Activated T-helper 17 cell treated with anti-CD3 and anti-CD28 coated beads, Interleukin-2, amount 50 U/mL, for 72 hours (primary cell): ENCODE results near the gene IFNG. TPM values are rescaled to one million over a fixed set of nuclear protein-coding genes. Genes with fewer than 3 reads are reported as not detected.

ENCODE experiments used
- ATAC-seq: fragments of 150-1000 bp; cut with Tn5 transposase; replicated peaks from 2 replicates; pipeline ENCODE4 v1.10.0; 2021; ENCODE audit warnings: mild to moderate bottlenecking, moderate library complexity
- H3K27ac Mint-ChIP-seq: one replicate; pipeline ENCODE4 v1.8.0; 2022; ENCODE audit warnings: mixed read lengths
- H3K27me3 Mint-ChIP-seq: one replicate; pipeline ENCODE4 v1.8.0; 2022; ENCODE audit warnings: mixed read lengths
- H3K36me3 Mint-ChIP-seq: one replicate; pipeline ENCODE4 v1.8.0; 2022; ENCODE audit warnings: low read depth, mild to moderate bottlenecking, mixed read lengths
- H3K4me1 Mint-ChIP-seq: one replicate; pipeline ENCODE4 v1.8.0; 2022; ENCODE audit warnings: mixed read lengths
- H3K4me3 Mint-ChIP-seq: one replicate; pipeline ENCODE4 v1.8.0; 2022; ENCODE audit warnings: mild to moderate bottlenecking, mixed read lengths
- H3K9me3 Mint-ChIP-seq: one replicate; pipeline ENCODE4 v1.8.0; 2022; ENCODE audit warnings: mixed read lengths
- total RNA-seq, 2 donors: library from RNA; stranded (reverse); gene quantifications; one replicate each; pipeline ENCODE4 v1.2.3, GENCODE V29; 2022

IFNG gene
- total RNA-seq, 2 donors from 2014 or later, result 33.2 to 51.7 TPM

DNA sequence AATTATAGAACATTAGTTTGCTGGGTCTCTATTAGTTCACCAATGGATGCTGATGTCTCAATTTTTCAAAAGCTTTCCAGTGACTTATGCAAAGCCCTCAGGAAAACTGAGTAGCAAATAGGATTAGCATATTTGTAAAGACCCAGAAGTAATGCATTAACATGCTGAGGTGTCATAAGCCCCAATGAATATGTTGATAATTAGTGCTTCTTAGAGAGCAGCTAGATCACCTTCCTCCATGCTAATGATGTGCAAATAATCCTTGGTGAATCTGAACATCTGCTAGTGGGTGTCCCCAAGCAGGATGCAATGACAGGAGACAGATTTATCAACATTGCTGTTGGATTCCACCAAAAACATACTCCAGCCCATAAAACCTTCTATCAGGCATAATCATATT is 19.0 kb downstream of the IFNG start:
- Mint-ChIP-seq H3K27me3 (no peaks in the 10 kb centered on the region), H3K27ac (no peak overlapping the region), H3K4me1 (peaks cover 36% of the 10 kb centered on the region), H3K4me3 (no peak overlapping the region), H3K9me3 (no peaks in the 10 kb centered on the region), H3K36me3 (no peaks in the 10 kb centered on the region)
- ATAC-seq, result no peak

DNA sequence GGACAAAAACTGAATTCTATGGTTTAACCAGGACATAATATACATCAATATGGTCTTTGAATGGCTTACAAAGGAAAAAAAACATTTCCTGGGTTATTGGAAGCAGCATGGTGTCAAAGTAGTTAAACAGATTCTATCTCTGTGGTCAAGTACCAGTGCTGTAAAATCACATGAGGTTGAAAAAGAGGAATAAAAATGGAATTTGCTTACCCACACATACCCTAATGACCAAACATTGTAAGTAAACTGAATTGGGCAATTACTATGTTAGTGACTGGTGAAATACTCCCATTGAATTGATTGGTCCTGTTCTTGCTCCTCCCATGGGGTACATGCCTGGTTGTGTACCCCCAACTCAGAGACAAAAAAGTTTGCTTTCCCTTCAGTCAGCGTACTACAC is 19.6 kb downstream of the IFNG start:
- ATAC-seq, result no peak
- Mint-ChIP-seq H3K9me3 (no peaks in the 10 kb centered on the region), H3K4me3 (no peak overlapping the region), H3K27ac (no peak overlapping the region), H3K36me3 (no peaks in the 10 kb centered on the region), H3K27me3 (no peaks in the 10 kb centered on the region), H3K4me1 (peaks cover 36% of the 10 kb centered on the region)

DNA sequence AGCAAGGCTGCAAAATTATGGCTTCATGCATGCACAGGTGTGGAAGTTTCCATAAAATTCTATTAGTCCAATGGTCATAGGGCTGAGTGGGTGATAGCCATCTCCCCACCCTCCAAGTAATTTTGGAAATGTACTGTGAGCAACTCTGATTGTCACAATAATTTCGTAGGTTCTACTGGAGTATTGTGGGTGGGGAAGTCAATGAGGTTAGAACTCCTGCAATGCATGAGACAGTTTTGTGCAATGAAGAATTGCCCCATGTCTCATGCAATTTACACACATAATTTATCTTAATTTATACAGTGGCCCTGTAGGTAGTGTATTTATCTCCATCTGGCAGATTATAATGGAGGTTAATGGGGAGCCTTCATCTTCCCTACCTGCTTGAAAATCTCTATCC is 20.5 kb downstream of the IFNG start:
- peak overlapping the region; percentile 72 for H3K27ac Mint-ChIP-seq
- H3K4me1 Mint-ChIP-seq, result peaks cover 36% of the 10 kb centered on the region
- H3K9me3 Mint-ChIP-seq, result no peaks in the 10 kb centered on the region
- peak overlapping the region; percentile 59 for H3K4me3 Mint-ChIP-seq
- ATAC-seq, result no peak
- H3K36me3 Mint-ChIP-seq, result no peaks in the 10 kb centered on the region
- H3K27me3 Mint-ChIP-seq, result no peaks in the 10 kb centered on the region

DNA sequence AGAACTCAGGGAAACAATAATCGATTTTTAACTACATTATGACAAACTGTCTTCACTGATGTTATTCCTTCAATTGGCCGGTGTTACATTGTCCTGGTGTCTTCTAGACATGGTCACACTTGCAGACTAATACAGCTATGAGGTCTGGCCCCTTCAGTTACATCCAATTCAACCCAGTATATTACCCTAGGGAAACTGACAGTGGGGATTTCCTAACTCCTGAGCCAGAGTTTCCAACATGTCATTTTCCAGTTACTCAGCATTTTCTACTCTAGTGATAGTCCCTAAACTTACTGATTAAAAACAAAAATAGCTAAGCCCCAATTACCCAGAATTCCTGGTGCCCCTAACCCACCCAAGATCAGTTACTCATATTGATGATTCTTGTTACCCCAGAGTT is 21.1 kb downstream of the IFNG start:
- Mint-ChIP-seq H3K27ac (peak overlapping the region; percentile 72), H3K4me1 (peaks cover 36% of the 10 kb centered on the region), H3K27me3 (no peaks in the 10 kb centered on the region), H3K9me3 (no peaks in the 10 kb centered on the region), H3K36me3 (no peaks in the 10 kb centered on the region), H3K4me3 (peak overlapping the region; percentile 59)
- ATAC-seq, result peak; percentile 64

DNA sequence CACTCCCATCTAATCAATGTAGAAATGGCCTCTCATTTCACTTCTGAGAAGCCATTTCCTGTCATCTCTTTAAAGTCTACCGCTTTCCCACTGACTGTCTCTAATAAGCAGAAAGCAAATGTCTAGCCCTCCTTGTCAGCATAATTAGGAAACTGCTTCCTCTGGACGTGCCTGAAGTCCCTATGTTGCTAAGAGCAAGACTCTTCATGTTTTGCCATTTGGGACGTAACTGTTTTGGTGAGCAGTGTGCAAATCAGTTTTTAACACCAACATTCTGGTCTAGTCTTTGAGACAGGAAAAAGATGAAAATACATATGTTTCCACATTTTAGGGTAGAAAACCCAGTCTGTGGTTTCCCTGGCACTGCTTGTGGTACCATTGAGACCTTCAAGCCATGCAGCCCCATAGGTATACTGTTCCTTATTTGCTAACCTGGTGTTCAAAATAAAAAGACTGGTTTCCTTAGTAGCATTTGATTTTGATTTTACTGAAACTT is 22.2 kb downstream of the IFNG start:
- Mint-ChIP-seq H3K4me1 (peaks cover 36% of the 10 kb centered on the region), H3K9me3 (no peaks in the 10 kb centered on the region), H3K27ac (peak overlapping the region; percentile 72), H3K4me3 (peak overlapping the region; percentile 59), H3K27me3 (no peaks in the 10 kb centered on the region), H3K36me3 (no peaks in the 10 kb centered on the region)
- ATAC-seq, result peak; percentile 78

DNA sequence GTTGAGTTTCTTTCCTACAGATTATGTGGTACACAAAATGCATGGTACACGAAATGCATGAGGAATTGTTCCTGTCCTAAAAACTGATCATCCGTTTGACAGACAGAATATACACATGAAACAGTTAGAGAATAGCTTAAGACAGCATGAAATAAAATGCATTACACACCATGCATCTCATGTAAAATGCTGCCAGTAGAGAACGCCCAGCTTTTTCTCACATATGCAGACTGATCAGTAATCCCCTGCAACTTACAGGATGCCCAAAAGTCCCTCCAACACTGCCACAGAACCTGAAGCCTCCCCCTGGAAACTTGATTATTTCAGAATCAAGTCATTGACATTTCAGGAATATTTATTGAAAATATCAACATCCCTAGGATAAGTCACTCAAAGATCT is 24.0 kb downstream of the IFNG start:
- Mint-ChIP-seq H3K36me3 (no peaks in the 10 kb centered on the region), H3K9me3 (peaks cover 11% of the 10 kb centered on the region), H3K4me1 (peaks cover 35% of the 10 kb centered on the region), H3K4me3 (no peak overlapping the region), H3K27me3 (no peaks in the 10 kb centered on the region), H3K27ac (no peak overlapping the region)
- no peak for ATAC-seq

DNA sequence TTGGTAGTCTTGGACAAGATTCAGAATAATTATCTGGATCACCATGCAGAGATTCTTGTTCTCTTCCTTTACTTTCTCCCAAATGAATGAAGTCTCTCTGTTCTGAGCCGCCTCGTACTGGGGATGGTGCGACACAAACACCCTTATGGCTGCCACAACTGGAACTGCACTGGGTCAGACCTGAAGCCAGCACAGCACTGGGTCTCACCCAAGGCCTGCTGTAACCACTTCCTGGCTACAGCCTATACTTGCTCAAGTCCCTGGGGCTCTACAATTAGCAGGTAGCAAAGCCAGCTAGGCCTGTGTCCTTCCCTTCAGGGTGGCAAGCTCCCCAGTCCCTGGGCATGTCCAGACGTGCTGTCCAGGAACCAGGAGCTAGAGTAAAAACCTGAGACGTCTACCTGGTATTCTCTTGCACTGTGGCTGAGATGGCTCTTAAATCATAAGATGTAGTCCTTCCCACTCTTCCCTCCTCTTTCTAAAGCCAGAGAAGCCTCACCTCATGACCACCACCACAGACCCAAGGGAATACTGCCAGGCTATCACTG is 27.6 kb downstream of the IFNG start:
- no peak overlapping the region for H3K4me3 Mint-ChIP-seq
- peaks cover 10% of the 10 kb centered on the region for H3K4me1 Mint-ChIP-seq
- H3K9me3 Mint-ChIP-seq, result peaks cover 25% of the 10 kb centered on the region
- ATAC-seq, result no peak
- no peaks in the 10 kb centered on the region for H3K27me3 Mint-ChIP-seq
- no peak overlapping the region for H3K27ac Mint-ChIP-seq
- no peaks in the 10 kb centered on the region for H3K36me3 Mint-ChIP-seq

DNA sequence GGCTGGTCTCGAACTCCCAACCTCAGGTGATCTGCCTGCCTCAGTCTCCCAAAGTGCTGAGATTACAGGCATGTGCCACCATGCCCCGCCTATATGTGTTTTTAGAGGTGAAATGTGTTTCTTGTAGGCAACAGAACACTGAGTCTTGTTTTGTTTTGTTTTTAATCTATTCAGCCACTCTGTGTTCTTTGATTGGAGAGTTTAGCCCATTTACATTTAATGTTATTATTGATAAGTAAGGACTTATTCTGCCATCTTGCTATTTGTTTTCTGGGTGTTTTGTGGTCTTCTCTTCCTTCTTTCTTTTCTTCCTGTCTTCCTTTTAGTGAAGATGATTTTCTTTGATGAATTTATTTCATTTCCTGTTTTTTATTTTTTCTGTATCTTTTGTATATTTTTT is 29.6 kb downstream of the IFNG start:
- peaks cover 4% of the 10 kb centered on the region for H3K4me1 Mint-ChIP-seq
- H3K4me3 Mint-ChIP-seq, result no peak overlapping the region
- H3K27ac Mint-ChIP-seq, result no peak overlapping the region
- no peaks in the 10 kb centered on the region for H3K36me3 Mint-ChIP-seq
- peaks cover 29% of the 10 kb centered on the region for H3K9me3 Mint-ChIP-seq
- H3K27me3 Mint-ChIP-seq, result no peaks in the 10 kb centered on the region
- no peak for ATAC-seq

DNA sequence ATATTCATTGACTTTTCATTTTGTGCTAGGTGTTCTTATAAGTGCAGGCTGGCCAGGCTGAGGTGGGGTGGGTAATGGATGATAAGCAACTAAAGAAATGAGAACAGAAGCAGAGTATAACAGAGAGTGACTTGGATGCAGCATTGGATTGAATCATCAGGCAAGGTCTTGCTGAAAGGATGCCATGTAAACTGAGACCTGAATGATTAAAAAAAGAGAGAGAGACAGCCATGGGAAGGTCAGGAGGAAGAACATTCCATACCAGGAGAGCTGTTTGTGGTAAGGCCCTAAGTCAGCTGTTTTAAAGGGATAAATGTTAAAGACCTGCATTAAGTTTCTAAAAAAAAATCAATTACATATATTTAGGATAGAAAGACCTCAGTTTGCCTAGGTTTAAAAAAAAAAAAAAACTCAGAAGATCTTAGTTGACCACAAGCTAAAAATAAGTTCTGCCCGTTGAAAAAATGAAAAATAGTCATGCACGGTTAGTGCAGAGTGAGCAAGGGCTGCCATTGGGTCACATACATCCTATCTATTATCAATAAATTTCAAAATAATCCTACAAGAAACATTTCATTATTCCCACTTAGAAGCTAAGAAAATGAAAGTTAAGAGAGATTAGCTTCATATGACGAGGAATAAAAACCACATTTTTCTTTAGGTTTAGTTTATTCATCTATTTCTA is 37.2 kb downstream of the IFNG start:
- ATAC-seq, result no peak
- H3K27ac Mint-ChIP-seq, result no peak overlapping the region

DNA sequence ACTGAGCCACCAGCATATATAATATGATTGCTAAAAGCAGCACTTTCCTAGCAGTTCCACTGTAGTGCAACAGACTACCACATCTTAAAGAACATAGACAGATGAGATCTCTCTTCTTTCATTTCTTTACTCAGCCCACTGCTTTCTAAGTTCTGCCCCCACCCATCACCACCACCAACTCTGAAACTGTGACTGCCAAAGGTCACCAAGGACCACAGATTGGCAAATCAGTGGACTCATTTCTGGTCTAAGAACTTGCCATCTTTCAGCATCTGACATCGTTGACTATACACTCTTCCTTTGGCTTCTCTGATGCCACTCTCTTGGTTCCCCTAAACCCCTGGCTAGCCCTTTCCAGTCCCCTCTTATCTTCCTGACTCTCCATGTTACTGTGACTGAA is 38.4 kb downstream of the IFNG start:
- H3K4me1 Mint-ChIP-seq, result peaks cover 26% of the 10 kb centered on the region

More for the DNA sequence above, 37.2 kb downstream of the IFNG start:
- Mint-ChIP-seq H3K4me3 (no peak overlapping the region), H3K36me3 (no peaks in the 10 kb centered on the region), H3K27me3 (peaks cover 1% of the 10 kb centered on the region), H3K9me3 (peaks cover 4% of the 10 kb centered on the region), H3K4me1 (peaks cover 22% of the 10 kb centered on the region)

DNA sequence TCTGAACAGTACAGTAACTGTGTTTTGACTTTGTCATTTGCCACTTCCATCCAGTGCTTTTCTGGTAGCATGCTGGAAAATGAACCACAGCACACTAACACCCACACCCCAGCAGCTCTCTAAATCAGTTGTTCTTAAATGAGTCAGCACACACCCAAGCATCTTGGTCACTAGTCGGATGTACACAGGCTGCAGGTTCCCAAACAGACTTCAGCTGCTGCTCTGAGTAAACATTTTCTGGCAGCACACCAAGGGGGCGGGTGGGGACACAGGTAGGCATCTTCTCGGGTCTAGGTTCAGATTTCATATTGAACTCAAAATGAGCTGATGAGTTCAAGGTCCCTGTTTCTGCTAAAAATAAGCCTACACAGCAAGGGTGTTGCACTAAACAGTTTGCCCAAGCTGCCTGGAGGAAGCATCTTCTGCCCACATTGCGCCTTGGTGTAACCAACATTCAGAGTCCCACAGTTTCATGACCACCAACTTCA is 39.8 kb downstream of the IFNG start:
- Mint-ChIP-seq H3K36me3 (no peaks in the 10 kb centered on the region), H3K9me3 (no peaks in the 10 kb centered on the region), H3K27me3 (peaks cover 4% of the 10 kb centered on the region), H3K4me1 (peaks cover 26% of the 10 kb centered on the region), H3K27ac (no peak overlapping the region), H3K4me3 (no peak overlapping the region)
- peak; percentile 80 for ATAC-seq

More for the DNA sequence above, 38.4 kb downstream of the IFNG start:
- Mint-ChIP-seq H3K27me3 (peaks cover 4% of the 10 kb centered on the region), H3K4me3 (no peak overlapping the region), H3K9me3 (peaks cover 4% of the 10 kb centered on the region), H3K36me3 (no peaks in the 10 kb centered on the region), H3K27ac (no peak overlapping the region)
- ATAC-seq, result peak; percentile 46

DNA sequence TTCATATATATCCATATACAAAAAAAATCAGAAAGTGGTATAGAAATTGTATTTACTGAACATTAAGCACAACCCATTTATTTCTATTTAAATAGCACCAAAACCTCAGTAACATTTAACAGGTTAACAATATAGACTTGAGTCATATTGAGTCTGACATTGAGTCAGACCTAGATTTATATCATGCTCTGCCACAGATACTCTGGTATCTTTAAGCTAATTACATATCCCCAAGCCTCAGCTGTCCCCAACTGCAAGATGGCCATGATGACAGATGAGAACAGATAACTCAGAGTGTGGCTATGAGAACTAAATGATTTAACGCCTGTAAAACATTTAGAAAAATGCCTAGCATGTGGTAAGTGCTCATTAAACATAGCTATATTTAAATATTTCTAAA is 40.3 kb downstream of the IFNG start:
- ATAC-seq, result peak; percentile 79
- H3K27ac Mint-ChIP-seq, result no peak overlapping the region
- H3K9me3 Mint-ChIP-seq, result no peaks in the 10 kb centered on the region
- H3K27me3 Mint-ChIP-seq, result peaks cover 4% of the 10 kb centered on the region
- no peaks in the 10 kb centered on the region for H3K36me3 Mint-ChIP-seq
- peaks cover 26% of the 10 kb centered on the region for H3K4me1 Mint-ChIP-seq
- no peak overlapping the region for H3K4me3 Mint-ChIP-seq

DNA sequence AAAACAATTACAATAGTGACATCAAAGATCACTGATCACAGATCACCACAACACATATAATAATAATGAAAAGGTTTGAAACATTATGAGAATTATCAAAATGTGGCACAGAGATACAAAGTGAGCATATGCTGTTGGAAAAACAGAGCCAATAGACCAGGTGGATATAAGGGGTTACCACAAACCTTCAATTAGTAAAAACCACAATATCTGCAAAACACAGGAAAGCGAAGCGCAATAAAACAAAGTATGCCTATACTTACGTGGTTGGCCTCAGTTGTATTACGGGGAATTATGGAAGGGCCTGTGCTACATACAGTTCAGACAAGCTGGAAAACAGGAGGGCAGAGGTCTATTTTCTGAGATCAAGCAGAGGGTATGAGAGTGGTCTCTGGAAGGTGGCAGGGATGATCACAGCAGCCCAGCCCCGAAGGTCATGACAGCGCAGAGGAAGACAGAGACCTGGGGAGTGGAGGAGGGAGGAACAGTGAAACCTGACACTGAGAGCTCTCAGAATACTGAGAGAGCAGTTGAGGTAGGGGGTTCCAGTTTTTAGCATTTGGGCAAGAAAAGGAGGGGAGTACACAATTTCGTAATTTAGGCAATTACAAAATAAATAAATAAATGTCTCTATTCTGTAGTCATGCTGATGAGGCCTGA is 41.3 kb downstream of the IFNG start:
- H3K27ac Mint-ChIP-seq, result no peak overlapping the region
- no peak for ATAC-seq
- peaks cover 4% of the 10 kb centered on the region for H3K27me3 Mint-ChIP-seq

DNA sequence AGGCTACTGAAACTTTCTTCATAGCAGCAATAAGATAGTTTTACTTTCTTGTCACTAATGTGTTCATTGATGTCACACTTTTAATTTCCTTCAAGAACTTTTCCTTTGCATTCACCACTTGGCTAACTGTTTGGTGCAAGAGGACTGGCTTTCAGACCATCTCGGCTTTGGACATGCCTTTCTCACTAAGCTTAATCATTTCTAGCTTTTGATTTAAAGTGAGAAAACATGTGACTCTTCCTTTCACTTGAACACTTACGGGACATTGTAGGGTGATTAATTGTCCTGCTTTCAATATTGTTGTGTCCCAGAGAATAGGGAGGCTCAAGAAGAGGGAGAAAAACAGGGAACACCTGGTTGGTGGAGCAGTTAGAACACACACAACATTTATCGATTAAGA is 41.9 kb downstream of the IFNG start:
- Mint-ChIP-seq H3K36me3 (no peaks in the 10 kb centered on the region), H3K4me3 (no peak overlapping the region), H3K4me1 (peaks cover 26% of the 10 kb centered on the region), H3K27me3 (peaks cover 4% of the 10 kb centered on the region), H3K9me3 (no peaks in the 10 kb centered on the region), H3K27ac (no peak overlapping the region)
- peak; percentile 23 for ATAC-seq

More for the DNA sequence above, 41.3 kb downstream of the IFNG start:
- H3K9me3 Mint-ChIP-seq, result no peaks in the 10 kb centered on the region
- H3K4me3 Mint-ChIP-seq, result no peak overlapping the region
- H3K4me1 Mint-ChIP-seq, result peaks cover 26% of the 10 kb centered on the region
- H3K36me3 Mint-ChIP-seq, result no peaks in the 10 kb centered on the region

DNA sequence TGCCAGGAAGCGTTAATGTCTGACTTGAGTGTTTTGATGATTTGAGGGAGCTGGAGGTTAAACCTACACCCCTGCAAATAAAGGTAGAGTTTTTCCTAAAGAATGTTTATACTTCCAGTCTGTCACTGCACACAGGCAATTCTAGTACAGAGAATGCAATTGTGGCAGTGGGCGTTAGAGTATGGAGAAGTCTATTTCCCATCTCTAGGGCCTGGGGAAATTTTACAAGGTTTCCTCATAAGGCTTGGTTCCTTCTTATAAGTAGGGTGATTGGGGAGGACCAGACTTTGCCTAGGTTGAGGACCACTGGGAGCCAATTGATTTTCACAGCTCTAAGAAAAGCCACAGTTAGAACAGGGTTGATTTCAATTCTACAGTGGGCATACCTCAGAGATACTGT is 44.3 kb downstream of the IFNG start:
- Mint-ChIP-seq H3K4me3 (no peak overlapping the region), H3K27me3 (peaks cover 4% of the 10 kb centered on the region), H3K27ac (no peak overlapping the region), H3K36me3 (no peaks in the 10 kb centered on the region), H3K4me1 (peaks cover 22% of the 10 kb centered on the region), H3K9me3 (no peaks in the 10 kb centered on the region)
- ATAC-seq, result no peak
